Bronchial epithelial cell (primary cell): ENCODE measurements around the gene PARD6G. TPM values are rescaled to one million over a fixed set of nuclear protein-coding genes. Genes with fewer than 3 reads are reported as not detected.
"Not testable (repeated sequence)": the region's sequence is repeated elsewhere in the genome, so short reads cannot be mapped to it uniquely, and the experiment has no call there.

Experiments used
- DNase-seq: peaks from one replicate; pipeline ENCODE4 v3.0.0-alpha.2; 2010; ENCODE audit warnings: low read depth
- FAIRE-seq: peaks from 2 replicates; lab custom pipeline; 2011; peaks lifted over from hg19 to GRCh38; lab: Jason Lieb, UNC
- H3K27me3 ChIP-seq: 2 replicates; pipeline ENCODE4 v1.5.1; 2011; ENCODE audit warnings: low read length; ENCODE audit not compliant: control insufficient read depth, insufficient read depth
- H3K36me3 ChIP-seq: 2 replicates; pipeline ENCODE4 v1.5.1; 2011; ENCODE audit warnings: low read length; ENCODE audit not compliant: control insufficient read depth, insufficient read depth
- H3K4me3 ChIP-seq: 2 replicates; pipeline ENCODE4 v1.5.1; 2011; ENCODE audit warnings: mild to moderate bottlenecking, low read depth, low read length, control low read depth
- CTCF ChIP-seq: IDR thresholded peaks from 2 replicates; pipeline ENCODE4 v1.5.1; 2011; ENCODE audit warnings: mild to moderate bottlenecking, moderate library complexity, low read length, control low read depth, inconsistent platforms; ENCODE audit not compliant: insufficient read depth, severe bottlenecking
- total RNA-seq: library from RNA; depleted of rRNA; stranded (reverse); fragments of >200 nt; gene quantifications from 2 replicates; pipeline ENCODE4 v1.2.1, GENCODE V29; 2014

Gene PARD6G
- total RNA-seq, 1 donor from 2014 or later: 13.2 TPM

- DNase-seq (no peak), FAIRE-seq (peak; percentile 23)
- Histone ChIP-seq H3K36me3 (peaks cover 7% of the 10 kb centered on the region), H3K27me3 (no peaks in the 10 kb centered on the region), H3K4me3 (no peak overlapping the region)
- TF ChIP-seq CTCF: no peak
Measured at GRCh38 chr18:80225685-80226084, 21.6 kb downstream of the PARD6G start.

GRCh38 chr18:80223581-80224148 is 23.6 kb downstream of the PARD6G start:
- peaks cover 2% of the 10 kb centered on the region for H3K36me3 ChIP-seq
- no peak overlapping the region for H3K4me3 ChIP-seq
- TF ChIP-seq CTCF: no peak
- H3K27me3 ChIP-seq: no peaks in the 10 kb centered on the region
- DNase-seq (peak; percentile 27), FAIRE-seq (no peak)

GRCh38 chr18:80219488-80219887 is 27.8 kb downstream of the PARD6G start:
- not testable (repeated sequence) for H3K36me3 ChIP-seq, H3K4me3 ChIP-seq, DNase-seq, H3K27me3 ChIP-seq, FAIRE-seq

- Histone ChIP-seq H3K27me3 (no peaks in the 10 kb centered on the region), H3K4me3 (no peak overlapping the region), H3K36me3 (no peaks in the 10 kb centered on the region)
- FAIRE-seq (no peak), DNase-seq (no peak)
- TF ChIP-seq CTCF: no peak
Measured at GRCh38 chr18:80218341-80219227, 28.7 kb downstream of the PARD6G start.

- Histone ChIP-seq H3K36me3 (no peaks in the 10 kb centered on the region), H3K27me3 (no peaks in the 10 kb centered on the region), H3K4me3 (no peak overlapping the region)
- DNase-seq (no peak), FAIRE-seq (no peak)
- no peak for TF ChIP-seq CTCF
Measured at GRCh38 chr18:80213182-80213581, 34.1 kb downstream of the PARD6G start.

- FAIRE-seq (no peak), DNase-seq (peak; percentile 63)
- Histone ChIP-seq H3K27me3 (no peaks in the 10 kb centered on the region), H3K36me3 (no peaks in the 10 kb centered on the region), H3K4me3 (no peak overlapping the region)
- no peak for TF ChIP-seq CTCF
Measured at GRCh38 chr18:80210312-80211083, 36.8 kb downstream of the PARD6G start.
